GM12878 (cell line): ENCODE data around the gene SIAH2. TPM values are rescaled to one million over a fixed set of nuclear protein-coding genes. Genes with fewer than 3 reads are reported as not detected.
A peak's percentile ranks its signal among the peaks of the same experiment; 100 is the strongest.

Experiments used
- ASH2L ChIP-seq: fragments of 300-600, 200-600 bp; sonication (generic); IDR thresholded peaks from 2 replicates; pipeline ENCODE4 v1.6.1; 2017; ENCODE audit warnings: low read depth, mild to moderate bottlenecking, borderline replicate concordance
- BCL3 ChIP-seq: IDR thresholded peaks from 2 replicates; pipeline ENCODE4 v1.6.1; 2011; ENCODE audit warnings: borderline replicate concordance, low read depth, mild to moderate bottlenecking, moderate library complexity, low read length; ENCODE audit not compliant: insufficient read depth, poor library complexity, severe bottlenecking
- BMI1 ChIP-seq: fragments of 450-650 bp; IDR thresholded peaks from 2 replicates; pipeline ENCODE4 v1.6.1; 2016; ENCODE audit warnings: mild to moderate bottlenecking, moderate library complexity, borderline replicate concordance
- CTCF ChIP-seq, 3 experiments: IDR thresholded peaks in 2 of 3; conservative IDR thresholded peaks in 1 of 3; 2 replicates each; pipeline ENCODE4 v1.5.1; 2011; ENCODE audit warnings: low read depth in 3 of 3, low read length in 3 of 3, mild to moderate bottlenecking in 3 of 3, control low read depth in 2 of 3, moderate library complexity in 2 of 3, inconsistent platforms in 1 of 3, mixed read lengths in 1 of 3; ENCODE audit not compliant: control insufficient read depth in 2 of 3, insufficient read depth in 1 of 3; ENCODE audit errors: extremely low read depth in 1 of 3
- CUX1 ChIP-seq: IDR thresholded peaks from 2 replicates; pipeline ENCODE4 v1.6.1; 2012; ENCODE audit warnings: improper control_type of control experiment, low read depth, low read length; ENCODE audit not compliant: insufficient replicate concordance
- HCFC1 ChIP-seq: fragments of 150-350 bp; IDR thresholded peaks from 2 replicates; pipeline ENCODE4 v1.6.1; 2014; ENCODE audit warnings: low read length
- MXI1 ChIP-seq: fragments of 150-350 bp; IDR thresholded peaks from 2 replicates; pipeline ENCODE4 v1.6.1; 2011; ENCODE audit warnings: low read depth, mild to moderate bottlenecking, inconsistent platforms, low read length, improper control_type of control experiment
- POLR2AphosphoS2 ChIP-seq: IDR thresholded peaks from 2 replicates; pipeline ENCODE4 v1.6.1; 2011; ENCODE audit warnings: low read depth, mild to moderate bottlenecking, low read length, improper control_type of control experiment, moderate library complexity
- RAD21 ChIP-seq: IDR thresholded peaks from 2 replicates; pipeline ENCODE4 v1.6.1; 2011; ENCODE audit warnings: mild to moderate bottlenecking, low read depth, low read length, moderate library complexity; ENCODE audit not compliant: insufficient read depth
- RELA ChIP-seq: fragments of 450-650 bp; IDR thresholded peaks from 2 replicates; pipeline ENCODE4 v1.8.0; 2014; ENCODE audit warnings: borderline replicate concordance; ENCODE audit not compliant: partially characterized antibody
- RELB ChIP-seq: fragments of 450-650 bp; IDR thresholded peaks from 2 replicates; pipeline ENCODE4 v1.6.1; 2017; ENCODE audit warnings: low read depth, mild to moderate bottlenecking, moderate library complexity
- SMAD5 ChIP-seq: IDR thresholded peaks from 2 replicates; pipeline ENCODE4 v1.6.1; 2016; ENCODE audit warnings: antibody characterized with exemption, low read depth
- SREBF2 ChIP-seq: IDR thresholded peaks from 2 replicates; pipeline ENCODE4 v1.6.1; 2012; ENCODE audit warnings: mild to moderate bottlenecking, low read length
- TCF7 ChIP-seq: IDR thresholded peaks from 2 replicates; pipeline ENCODE4 v1.6.1; 2014; ENCODE audit warnings: antibody characterized with exemption, borderline replicate concordance
- WRNIP1 ChIP-seq: IDR thresholded peaks from 2 replicates; pipeline ENCODE4 v1.6.1; 2011; ENCODE audit warnings: low read depth, low read length, improper control_type of control experiment, borderline replicate concordance
- ZNF622 ChIP-seq: fragments of 450-650 bp; IDR thresholded peaks from 2 replicates; pipeline ENCODE4 v1.6.1; 2017; ENCODE audit warnings: mild to moderate bottlenecking, inconsistent platforms
- polyA plus RNA-seq, 11 experiments: library from polyadenylated mRNA; depleted of rRNA in 4 of 11; unstranded in 6 of 11; stranded (reverse) in 5 of 11; fragments of >200 nt; fragmentation: Nextera tagmentation in 4 of 11; fragmentation: Illumina TruSeq in 1 of 11; extraction: Ambion mirVana in 4 of 11; extraction: Trizol in 1 of 11; gene quantifications; 1 replicate in 1 of 11; 2 replicates in 10 of 11; pipeline versions ENCODE4 v1.2.1 to v1.2.3, GENCODE V29; 2011 to 2016; ENCODE audit warnings: inconsistent platforms in 2 of 11, missing spikeins in 2 of 11, low read depth in 1 of 11
- total RNA-seq, 4 experiments: library from RNA; depleted of rRNA in 3 of 4; stranded (reverse); fragments of >200 nt in 3 of 4; fragmentation: Illumina TruSeq in 1 of 4; extraction: Trizol in 1 of 4; gene quantifications; 2 replicates each; pipeline versions ENCODE4 v1.2.1 to v1.2.3, GENCODE V29; 2013 to 2021
- TF ChIP-seq, protein P1 (sequence below): IDR thresholded peaks from 2 replicates; pipeline ENCODE4 v1.6.1; 2012; ENCODE audit warnings: low read length, inconsistent platforms

SIAH2 gene
- total and polyA plus RNA-seq, 10 of the 15 experiments (the other 5 are each of a cell fraction or from before 2014, with no cell fraction given) = 3.3 to 51.5 (median 29.7) TPM

DNA sequence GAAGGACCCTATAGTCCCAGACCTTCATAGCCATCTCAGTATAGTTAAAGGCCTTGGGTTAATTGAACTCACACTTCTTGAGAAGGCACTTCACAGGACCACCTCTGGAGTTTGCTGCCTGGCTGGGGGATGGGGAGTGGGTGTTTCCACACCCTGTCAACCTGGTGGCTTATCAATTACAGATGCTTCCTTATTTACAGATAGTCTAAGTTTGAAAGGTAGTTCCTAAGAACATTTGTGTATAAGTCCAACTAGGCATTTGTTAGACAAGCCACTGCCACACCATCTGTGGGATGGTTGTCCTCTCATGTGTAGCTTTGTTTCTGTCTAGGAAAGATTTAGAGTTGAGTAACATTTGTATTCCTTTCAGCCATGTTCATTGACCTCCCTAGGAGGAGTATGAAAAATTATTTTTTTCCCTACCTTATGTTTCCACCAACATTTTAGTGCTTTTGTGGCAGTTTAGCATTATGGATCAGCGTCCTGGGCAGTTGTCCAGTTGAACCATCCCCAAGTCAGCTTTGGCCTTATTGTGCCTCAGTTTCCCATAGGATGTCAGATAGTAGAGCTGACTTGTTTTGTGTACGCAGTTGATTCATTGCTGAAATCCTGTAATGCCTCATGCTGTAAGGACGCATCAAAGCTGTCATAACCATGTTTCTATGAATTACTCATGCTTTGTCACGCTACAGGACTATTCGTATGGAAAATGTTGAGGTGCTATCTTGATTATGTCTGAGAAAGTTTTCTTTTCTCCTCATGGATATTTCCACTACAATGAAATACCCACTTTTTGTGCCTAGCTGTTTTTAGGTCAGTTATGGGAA is 21.2 kb upstream of the SIAH2 start (continued):
- TF ChIP-seq TCF7 (peak; percentile 94), HCFC1 (no peak), POLR2AphosphoS2 (no peak), BCL3 (peak; percentile 90), CTCF (IDR thresholded peaks at IDR 0.05 in 2 of 3, conservative IDR thresholded peaks at IDR 0.05 in 1 of 3; ENCODE audit: control insufficient read depth in 2 of 3, extremely low read depth in 1 of 3, insufficient read depth in 1 of 3, low read depth in 3 of 3, low read length in 3 of 3) (no peak), BMI1 (no peak), RAD21 (no peak), WRNIP1 (no peak), MXI1 (no peak), ASH2L (no peak), SREBF2 (no peak), RELA (no peak), SMAD5 (no peak), ZNF622 (no peak), CUX1 (no peak), RELB (no peak)
- TF ChIP-seq, protein P1, sequence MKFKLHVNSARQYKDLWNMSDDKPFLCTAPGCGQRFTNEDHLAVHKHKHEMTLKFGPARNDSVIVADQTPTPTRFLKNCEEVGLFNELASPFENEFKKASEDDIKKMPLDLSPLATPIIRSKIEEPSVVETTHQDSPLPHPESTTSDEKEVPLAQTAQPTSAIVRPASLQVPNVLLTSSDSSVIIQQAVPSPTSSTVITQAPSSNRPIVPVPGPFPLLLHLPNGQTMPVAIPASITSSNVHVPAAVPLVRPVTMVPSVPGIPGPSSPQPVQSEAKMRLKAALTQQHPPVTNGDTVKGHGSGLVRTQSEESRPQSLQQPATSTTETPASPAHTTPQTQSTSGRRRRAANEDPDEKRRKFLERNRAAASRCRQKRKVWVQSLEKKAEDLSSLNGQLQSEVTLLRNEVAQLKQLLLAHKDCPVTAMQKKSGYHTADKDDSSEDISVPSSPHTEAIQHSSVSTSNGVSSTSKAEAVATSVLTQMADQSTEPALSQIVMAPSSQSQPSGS = peak; percentile 91
